Osteocyte (in vitro differentiated cells): Measurements from ENCODE around the gene TFEB. TPM values are rescaled to one million over a fixed set of nuclear protein-coding genes. Genes with fewer than 3 reads are reported as not detected.

Source experiments
- DNase-seq: peaks from one replicate; pipeline ENCODE4 v3.0.0; 2021; ENCODE audit warnings: mixed read lengths; ENCODE audit not compliant: unreplicated experiment; ENCODE audit errors: extremely low spot score
- H3K27ac Mint-ChIP-seq: one replicate; pipeline ENCODE4 v1.8.0; 2021; ENCODE audit warnings: mild to moderate bottlenecking, mixed read lengths; ENCODE audit not compliant: unreplicated experiment
- H3K27me3 Mint-ChIP-seq: one replicate; pipeline ENCODE4 v1.8.0; 2021; ENCODE audit warnings: mixed read lengths; ENCODE audit not compliant: unreplicated experiment
- H3K36me3 Mint-ChIP-seq: one replicate; pipeline ENCODE4 v1.8.0; 2021; ENCODE audit warnings: mixed read lengths; ENCODE audit not compliant: unreplicated experiment
- H3K4me1 Mint-ChIP-seq: one replicate; pipeline ENCODE4 v1.8.0; 2021; ENCODE audit warnings: mixed read lengths; ENCODE audit not compliant: unreplicated experiment
- H3K4me3 Mint-ChIP-seq: one replicate; pipeline ENCODE4 v1.8.0; 2021; ENCODE audit warnings: mild to moderate bottlenecking, moderate library complexity, mixed read lengths; ENCODE audit not compliant: unreplicated experiment
- H3K9me3 Mint-ChIP-seq: one replicate; pipeline ENCODE4 v1.8.0; 2021; ENCODE audit warnings: mixed read lengths; ENCODE audit not compliant: unreplicated experiment
- total RNA-seq: library from RNA; stranded (reverse); gene quantifications from 2 replicates; pipeline ENCODE4 v1.2.1, GENCODE V29; 2021
- TF ChIP-seq, protein P1 (sequence below): fragments of 200-600 bp; sonication (generic); IDR thresholded peaks from 2 replicates; pipeline ENCODE4 v1.5.0; 2021; ENCODE audit warnings: antibody characterized with exemption, mild to moderate bottlenecking, moderate library complexity

TFEB gene
- total RNA-seq, 1 donor from 2014 or later, result 11.1 TPM

GRCh38 chr6:41733707-41734665 is 1.4 kb downstream of the TFEB start:
- DNase-seq, result peak; percentile 93

DNA sequence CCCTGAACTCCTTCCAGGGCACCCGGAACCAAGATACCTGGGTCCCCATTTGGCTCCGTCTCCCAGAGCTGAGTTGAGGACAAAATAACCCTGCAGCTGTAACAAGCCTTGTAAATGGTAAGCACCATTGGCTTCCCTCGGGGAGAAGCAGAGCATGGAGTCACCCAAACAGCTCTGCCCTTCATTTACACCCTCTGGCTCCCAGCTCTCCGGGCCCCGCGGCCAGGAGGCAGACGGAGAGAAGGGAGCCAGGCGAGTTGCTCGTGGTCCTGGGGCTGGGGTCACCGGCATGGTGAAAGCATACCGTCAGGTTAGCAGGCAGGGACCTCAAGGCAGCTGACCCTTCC is 2.1 kb downstream of the TFEB start:
- TF ChIP-seq, protein P1, sequence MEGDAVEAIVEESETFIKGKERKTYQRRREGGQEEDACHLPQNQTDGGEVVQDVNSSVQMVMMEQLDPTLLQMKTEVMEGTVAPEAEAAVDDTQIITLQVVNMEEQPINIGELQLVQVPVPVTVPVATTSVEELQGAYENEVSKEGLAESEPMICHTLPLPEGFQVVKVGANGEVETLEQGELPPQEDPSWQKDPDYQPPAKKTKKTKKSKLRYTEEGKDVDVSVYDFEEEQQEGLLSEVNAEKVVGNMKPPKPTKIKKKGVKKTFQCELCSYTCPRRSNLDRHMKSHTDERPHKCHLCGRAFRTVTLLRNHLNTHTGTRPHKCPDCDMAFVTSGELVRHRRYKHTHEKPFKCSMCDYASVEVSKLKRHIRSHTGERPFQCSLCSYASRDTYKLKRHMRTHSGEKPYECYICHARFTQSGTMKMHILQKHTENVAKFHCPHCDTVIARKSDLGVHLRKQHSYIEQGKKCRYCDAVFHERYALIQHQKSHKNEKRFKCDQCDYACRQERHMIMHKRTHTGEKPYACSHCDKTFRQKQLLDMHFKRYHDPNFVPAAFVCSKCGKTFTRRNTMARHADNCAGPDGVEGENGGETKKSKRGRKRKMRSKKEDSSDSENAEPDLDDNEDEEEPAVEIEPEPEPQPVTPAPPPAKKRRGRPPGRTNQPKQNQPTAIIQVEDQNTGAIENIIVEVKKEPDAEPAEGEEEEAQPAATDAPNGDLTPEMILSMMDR, result no peak
- Mint-ChIP-seq H3K4me1 (peaks cover 28% of the 10 kb centered on the region), H3K27me3 (no peaks in the 10 kb centered on the region), H3K9me3 (no peaks in the 10 kb centered on the region), H3K36me3 (no peaks in the 10 kb centered on the region), H3K27ac (peak overlapping the region; percentile 94), H3K4me3 (peak overlapping the region; percentile 85)
- no peak for DNase-seq

More at GRCh38 chr6:41733707-41734665, 1.4 kb downstream of the TFEB start:
- peak overlapping the region; percentile 85 for H3K4me3 Mint-ChIP-seq
- H3K9me3 Mint-ChIP-seq, result no peaks in the 10 kb centered on the region
- no peaks in the 10 kb centered on the region for H3K27me3 Mint-ChIP-seq
- H3K27ac Mint-ChIP-seq, result peak overlapping the region; percentile 94
- no peaks in the 10 kb centered on the region for H3K36me3 Mint-ChIP-seq
- peaks cover 28% of the 10 kb centered on the region for H3K4me1 Mint-ChIP-seq
- TF ChIP-seq, protein P1, result no peak

DNA sequence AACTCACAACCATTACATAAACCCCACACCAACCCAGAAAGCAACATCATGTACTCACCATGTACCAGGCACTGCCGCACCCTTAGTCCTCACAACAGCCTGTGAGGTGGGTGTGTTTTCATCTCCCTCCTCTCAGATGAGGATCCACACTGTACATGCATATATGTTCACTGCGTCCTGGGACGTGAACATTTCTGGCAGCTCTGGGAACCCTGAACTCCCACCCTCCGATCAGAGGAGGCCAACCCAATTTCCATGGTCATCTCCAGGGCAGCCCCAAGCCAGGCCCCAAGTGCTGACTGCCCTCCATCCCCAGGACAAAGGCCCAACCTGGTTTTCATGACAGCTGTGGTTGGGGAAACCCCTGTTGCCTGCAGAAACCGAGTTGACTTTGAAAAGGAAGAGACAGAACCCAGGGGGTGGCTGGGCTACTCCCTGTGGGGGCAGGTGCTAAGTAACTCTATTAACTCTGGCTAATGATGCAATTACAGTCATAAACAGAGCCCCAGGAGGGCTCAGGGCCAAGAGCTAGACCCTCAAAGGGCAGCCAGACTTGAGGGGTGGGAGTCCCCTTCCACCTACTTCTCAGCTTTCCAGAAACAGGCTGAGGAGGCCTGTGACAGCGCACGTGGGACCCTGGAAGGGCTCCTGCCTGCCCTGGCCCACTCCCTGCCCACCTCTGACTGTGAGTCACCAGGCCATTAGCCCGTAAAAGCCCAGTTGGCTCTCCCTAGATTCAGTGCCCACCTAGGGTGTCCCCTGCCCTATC is 2.6 kb downstream of the TFEB start:
- H3K27me3 Mint-ChIP-seq, result no peaks in the 10 kb centered on the region
- no peak for DNase-seq
- no peaks in the 10 kb centered on the region for H3K36me3 Mint-ChIP-seq
- TF ChIP-seq, protein P1, result no peak
- H3K9me3 Mint-ChIP-seq, result no peaks in the 10 kb centered on the region
- H3K4me3 Mint-ChIP-seq, result peak overlapping the region; percentile 85
- peak overlapping the region; percentile 94 for H3K27ac Mint-ChIP-seq
- peaks cover 28% of the 10 kb centered on the region for H3K4me1 Mint-ChIP-seq

- H3K9me3 Mint-ChIP-seq, result no peaks in the 10 kb centered on the region
- TF ChIP-seq, protein P1, result no peak
- H3K4me1 Mint-ChIP-seq, result peaks cover 28% of the 10 kb centered on the region
- DNase-seq, result no peak
- H3K27ac Mint-ChIP-seq, result no peak overlapping the region
- peak overlapping the region; percentile 12 for H3K4me3 Mint-ChIP-seq
- H3K36me3 Mint-ChIP-seq, result no peaks in the 10 kb centered on the region
- H3K27me3 Mint-ChIP-seq, result no peaks in the 10 kb centered on the region
Measured at GRCh38 chr6:41732149-41732548, 3.3 kb downstream of the TFEB start.
